Left renal cortex interstitium (tissue), 4 donors: ENCODE measurements around the gene SH3PXD2B. TPM values are rescaled to one million over a fixed set of nuclear protein-coding genes. Genes with fewer than 3 reads are reported as not detected.
A peak's percentile ranks its signal among the peaks of the same experiment; 100 is the strongest.
"Not testable (repeated sequence)": the region's sequence is repeated elsewhere in the genome, so short reads cannot be mapped to it uniquely, and the experiment has no call there.

Source experiments
- DNase-seq, 4 donors: peaks; one replicate each; pipeline ENCODE4 v3.0.0-alpha.2; 2013; ENCODE audit warnings: low read depth in 4 of 4, low spot score in 2 of 4, missing footprints in 1 of 4
- polyA plus RNA-seq, 4 donors: library from polyadenylated mRNA; unstranded; fragments of 120-200 nt; gene quantifications; one replicate each; pipeline ENCODE4 v1.2.1, GENCODE V29; 2013; ENCODE audit not compliant: insufficient read length in 4 of 4

SH3PXD2B gene
- polyA plus RNA-seq, 4 donors = 27.1 to 32.6 (median 31.7) TPM

DNA sequence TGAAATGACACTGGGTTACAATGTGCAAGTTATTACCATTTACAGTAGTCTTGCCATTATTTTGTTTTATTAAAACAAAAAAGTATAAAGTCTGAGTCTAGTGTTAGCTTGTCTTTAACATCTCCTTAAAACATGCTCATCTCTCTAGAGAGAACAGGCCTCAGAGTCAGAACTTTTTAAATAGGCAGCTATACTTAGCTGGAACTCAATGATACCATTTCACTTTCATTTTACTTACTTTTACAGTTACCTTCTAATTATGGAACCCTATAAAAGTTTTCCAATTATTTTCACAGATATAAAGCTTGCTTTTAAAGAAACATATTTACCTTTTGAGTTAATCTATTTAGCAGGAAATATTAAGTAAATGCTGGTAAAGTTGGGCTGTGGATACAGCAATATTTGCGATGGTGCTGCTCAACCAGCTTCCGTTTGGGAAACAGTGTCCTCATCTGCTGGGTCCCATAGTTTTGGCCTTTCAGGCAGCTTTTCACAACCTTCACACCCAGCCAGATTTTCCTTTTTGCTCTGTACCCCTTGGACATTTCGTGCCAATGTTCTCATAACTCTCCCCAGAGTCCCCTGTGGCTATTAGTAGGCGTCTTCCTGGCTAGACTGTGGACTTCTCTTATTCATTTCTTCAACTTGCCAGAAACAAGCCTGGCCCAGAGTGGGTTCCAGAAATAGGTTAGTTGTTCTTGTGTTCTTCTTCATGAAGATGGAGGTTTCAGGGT is 134.4 kb downstream of the SH3PXD2B start:
- no peak for DNase-seq

DNA sequence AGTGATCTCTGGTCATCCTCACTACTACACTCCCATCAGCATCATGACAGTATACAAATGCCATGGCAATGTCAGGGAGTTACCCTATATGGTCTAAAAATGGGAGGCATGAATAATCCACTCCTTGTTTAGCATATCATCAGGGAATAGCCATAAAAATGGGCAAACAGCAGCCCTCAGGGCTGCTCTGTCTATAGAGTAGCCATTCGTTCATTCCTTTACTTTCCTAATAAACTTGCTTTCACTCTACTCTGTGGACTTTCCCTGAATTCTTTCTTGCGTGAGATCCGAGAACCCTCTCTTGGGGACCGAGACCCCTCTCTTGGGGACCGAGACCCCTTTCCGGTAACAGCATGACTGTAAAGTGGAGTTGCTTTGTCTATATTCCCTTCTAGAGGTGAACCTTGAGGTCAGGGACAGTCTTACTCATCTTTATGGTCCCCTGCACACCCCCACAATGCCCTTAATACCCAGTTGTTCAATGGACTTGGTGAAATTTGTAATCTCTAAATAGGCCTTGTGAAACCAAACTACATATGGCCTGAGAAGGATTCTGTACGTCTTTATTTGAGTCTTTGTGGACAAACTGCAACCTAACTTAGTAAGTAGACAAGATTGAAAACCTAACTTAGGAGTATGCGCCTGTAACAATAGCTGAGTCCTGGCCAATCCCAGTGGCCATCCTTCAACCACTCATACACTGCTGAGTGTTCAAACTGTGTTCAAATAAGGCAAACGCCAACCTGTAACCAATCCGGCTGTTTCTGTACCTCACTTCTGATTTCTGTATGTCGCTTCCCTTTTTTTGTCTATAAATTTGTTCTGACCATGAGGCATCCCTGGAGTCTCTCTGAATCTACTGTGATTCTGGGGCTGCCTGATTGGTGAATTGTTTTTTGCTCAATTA is 138.5 kb downstream of the SH3PXD2B start:
- no peak for DNase-seq

- no peak for DNase-seq
Measured at GRCh38 chr5:172313915-172314314, 140.4 kb downstream of the SH3PXD2B start.

- no peak for DNase-seq
Measured at GRCh38 chr5:172312286-172312685, 142.0 kb downstream of the SH3PXD2B start.

DNA sequence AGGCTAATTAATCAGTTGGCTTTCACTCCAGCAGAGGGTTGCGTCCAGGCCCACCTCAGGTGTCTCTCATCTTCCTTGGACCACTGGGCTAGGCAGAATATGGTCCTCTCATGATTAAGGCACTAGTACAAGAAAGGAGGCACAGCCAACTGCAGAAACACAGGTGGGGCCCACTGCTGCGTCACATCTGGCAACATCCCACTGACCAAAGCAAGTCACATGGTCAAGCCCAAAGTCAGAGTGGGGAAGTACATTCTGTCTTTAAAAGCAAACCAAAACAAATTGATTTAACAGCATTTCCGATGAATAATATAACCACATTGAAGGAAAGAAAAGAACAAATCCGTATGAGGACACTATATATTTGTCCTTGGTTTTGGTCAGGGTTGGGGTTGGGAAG is 142.7 kb downstream of the SH3PXD2B start:
- no peak for DNase-seq

DNA sequence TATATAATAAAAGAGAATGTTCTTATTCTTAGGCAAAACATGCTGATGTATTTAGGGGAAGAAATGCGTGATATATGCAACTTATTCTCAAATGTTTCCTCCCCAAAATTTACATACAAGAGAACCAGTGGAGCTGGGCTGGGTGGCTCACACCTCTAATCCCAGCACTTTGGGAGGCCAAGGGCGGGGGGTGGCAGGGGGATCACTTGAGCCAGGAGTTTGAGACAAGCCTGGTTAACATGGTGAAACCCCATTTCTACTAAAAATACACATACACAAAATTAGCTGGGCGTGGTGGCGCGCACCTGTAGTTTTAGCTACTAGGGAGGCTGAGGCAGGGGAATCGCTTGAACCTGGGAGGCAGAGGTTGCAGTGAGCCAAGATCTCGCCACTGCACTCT is 143.3 kb downstream of the SH3PXD2B start:
- DNase-seq = no peak

GRCh38 chr5:172305380-172305779 is 148.9 kb downstream of the SH3PXD2B start:
- DNase-seq = no peak

DNA sequence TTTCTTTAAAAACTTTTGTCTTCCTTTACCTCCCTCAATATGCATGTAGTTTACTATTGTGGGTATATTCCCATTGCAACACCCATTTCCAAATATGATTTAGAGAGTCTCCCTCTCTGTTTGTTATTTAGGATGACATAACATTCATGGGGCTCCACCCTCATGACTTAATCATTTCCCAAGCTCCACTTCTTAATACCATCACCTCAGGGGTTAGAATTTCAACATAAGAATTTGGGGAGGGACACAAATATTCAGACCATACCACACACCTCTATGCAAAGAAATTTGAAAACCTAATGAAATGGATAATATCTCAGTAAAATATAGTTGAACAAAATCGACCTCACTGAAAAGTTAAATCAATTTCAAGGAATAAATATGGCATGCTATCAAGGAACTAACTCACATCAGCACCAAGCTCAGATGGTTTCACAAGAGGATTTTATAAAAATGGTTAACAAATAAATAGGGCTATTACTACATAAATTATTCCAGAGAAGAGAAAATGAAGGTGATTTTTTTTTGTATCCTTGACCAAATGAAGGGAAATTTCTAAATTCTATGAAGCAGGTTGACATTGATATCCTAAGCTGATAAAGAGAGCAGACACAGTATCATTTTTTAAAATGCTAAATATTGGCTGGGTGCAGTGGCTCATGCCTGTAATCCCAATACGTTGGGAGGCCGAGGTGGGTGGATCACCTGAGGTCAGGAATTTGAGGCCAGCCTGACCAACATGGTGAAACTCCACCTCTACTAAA is 150.6 kb downstream of the SH3PXD2B start:
- DNase-seq = no peak

- DNase-seq = no peak
Measured at GRCh38 chr5:172303162-172303561, 151.2 kb downstream of the SH3PXD2B start.

DNA sequence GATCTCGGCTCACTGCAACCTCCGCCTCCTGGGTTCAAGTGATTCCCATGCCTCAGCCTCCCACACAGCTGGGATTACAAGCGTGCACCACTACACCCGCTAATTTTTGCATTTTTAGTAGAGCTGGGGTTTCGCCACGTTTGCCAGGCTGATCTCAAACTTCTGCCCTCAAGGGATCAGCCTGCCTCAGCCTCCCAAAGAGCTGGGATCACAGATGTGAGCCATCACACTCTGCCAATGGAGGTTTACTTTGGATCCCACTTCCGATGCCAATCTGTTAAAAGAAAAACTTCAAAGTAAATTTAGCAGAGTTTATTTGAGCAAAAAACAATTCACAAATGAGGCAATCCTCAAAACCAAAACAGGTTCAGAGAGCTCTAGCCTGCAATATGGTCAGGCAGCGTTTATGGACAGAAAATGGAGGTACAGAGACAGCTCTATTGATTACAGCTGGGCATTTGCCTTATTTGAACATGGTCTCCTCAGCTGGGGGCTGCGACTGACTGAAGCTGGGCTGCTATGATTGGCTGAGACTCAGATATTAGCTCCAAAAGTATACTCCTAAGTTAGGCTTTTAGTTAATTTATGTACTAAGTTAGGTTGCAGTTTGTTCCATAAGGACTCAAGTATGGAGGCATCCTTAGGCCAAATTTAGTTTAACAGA is 152.1 kb downstream of the SH3PXD2B start:
- no peak for DNase-seq

DNA sequence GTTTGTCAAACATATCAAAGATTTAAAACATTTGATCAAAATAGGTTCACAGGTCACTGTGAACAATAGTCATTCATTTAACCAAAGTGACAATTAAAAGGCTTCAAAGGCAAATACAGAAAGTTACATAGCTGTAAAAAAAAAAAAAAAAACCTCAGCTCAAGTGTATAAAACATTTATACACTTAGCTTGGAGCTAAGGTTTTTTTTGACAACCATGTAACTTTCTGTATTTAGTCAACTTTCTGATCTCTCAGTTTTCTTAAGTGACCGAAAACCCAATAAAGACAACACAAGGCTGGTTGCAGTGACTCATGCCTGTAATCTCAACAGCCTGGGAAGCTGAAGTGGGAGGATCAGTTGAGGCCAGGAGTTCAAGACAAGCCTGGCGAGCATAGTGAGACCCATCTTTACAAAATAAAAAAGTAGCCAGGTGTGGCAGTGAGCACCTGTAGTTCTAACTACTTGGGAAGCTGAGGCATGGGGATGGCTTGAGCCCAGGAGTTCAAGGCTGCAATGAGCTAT is 154.3 kb downstream of the SH3PXD2B start:
- DNase-seq = no peak

DNA sequence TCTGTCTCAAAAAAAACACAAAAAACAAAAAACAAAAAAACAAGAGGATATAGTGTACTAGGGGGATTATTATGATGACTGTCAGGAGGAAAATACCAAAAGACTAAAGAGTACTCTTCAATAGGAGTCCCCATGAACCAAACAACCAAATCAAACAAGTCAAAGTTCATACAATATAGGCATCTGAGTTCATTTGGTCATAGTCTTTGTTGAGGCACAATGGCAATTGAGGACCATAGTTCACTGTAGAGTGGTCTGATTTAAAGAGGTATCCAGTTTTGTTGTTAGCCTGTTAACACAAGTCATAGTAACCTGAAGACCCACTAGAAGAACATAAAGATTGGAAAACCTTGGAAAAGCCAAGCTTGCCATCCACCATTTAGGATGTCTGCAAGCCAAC is 159.5 kb downstream of the SH3PXD2B start:
- no peak for DNase-seq

DNA sequence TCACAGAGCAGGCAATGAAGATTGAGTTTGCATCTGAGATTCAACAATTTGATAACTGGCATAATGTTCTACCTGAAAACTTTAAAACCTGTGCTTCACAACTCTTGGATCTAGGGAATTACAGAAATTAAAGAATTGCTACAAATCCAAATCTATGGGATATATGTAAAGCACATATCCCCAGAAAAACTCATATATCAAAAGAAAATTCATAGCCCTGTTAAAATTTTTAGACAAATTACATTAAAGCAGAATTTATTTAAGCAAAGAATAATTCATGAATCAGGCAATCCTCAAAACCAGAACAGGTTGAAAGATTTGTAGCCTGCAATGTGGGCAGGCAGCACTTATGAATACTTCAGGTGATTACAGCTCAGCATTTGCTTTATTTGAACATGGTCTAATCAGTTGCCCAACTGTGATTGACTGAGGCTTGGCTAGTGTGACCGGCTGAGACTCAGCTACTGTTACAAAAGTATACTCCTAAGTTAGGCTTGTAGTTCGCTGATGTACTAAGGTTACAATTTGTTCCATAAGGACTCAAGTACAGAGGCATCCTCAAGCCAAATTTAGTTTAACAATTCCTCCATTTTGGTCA is 160.5 kb downstream of the SH3PXD2B start:
- DNase-seq = no peak

GRCh38 chr5:172293054-172293744 is 161.1 kb downstream of the SH3PXD2B start:
- DNase-seq = peak in 1 of 4 donors; percentile 57

DNA sequence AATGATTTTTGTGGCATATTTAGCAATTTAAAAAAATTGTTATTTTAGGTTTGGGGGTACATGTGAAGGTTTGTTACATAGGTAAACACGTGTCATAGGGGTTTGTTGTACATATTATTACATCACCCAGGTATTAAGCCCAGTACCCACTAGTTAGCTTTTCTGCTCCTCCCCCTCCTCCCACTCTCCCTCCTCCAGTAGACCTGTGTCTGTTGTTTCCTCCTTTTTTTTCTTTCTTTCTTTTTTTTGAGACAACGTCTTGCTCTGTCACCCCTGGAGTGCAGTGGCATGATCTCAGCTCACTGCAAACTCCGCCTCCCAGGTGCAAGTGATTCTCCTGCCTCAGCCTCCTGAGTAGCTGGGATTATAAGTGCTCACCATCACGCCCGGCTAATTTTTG is 162.5 kb downstream of the SH3PXD2B start:
- not testable (repeated sequence) for DNase-seq

DNA sequence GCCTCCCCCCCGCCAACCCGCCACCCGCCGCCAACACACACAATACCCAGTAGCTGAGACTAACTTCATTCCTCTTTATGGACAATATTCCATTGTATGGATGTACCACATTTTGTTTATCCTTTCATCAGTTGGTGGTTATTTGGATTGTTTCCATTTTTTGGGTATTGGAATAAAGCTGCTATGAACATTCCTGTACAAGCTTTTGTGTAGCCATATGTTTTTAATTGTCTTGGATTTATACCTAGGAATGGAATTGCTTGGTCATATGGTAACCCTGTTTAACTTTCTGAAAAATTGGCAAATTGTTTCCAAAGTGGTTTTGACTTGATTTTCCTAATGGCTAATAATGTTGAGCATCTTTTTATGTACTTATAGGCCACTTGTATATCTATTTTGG is 165.9 kb downstream of the SH3PXD2B start:
- no peak for DNase-seq

DNA sequence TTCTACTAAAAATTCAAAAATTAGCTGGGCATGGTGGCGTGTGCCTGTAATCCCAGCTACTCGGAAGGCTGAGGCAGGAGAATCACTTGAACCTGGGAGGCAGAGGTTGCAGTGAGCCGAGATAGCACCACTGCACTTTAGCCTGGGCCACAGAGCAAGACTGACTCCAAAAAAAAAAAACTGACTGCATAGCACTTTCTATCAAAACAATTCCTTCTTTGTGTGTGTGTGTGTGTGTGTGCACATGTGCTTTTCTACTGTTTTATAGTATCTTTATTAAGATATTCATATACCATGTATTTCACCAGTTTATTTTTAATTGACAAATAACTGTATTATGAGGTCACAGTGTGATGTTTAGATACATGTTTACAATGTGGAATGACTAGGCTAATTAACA is 167.2 kb downstream of the SH3PXD2B start:
- not testable (repeated sequence) for DNase-seq

DNA sequence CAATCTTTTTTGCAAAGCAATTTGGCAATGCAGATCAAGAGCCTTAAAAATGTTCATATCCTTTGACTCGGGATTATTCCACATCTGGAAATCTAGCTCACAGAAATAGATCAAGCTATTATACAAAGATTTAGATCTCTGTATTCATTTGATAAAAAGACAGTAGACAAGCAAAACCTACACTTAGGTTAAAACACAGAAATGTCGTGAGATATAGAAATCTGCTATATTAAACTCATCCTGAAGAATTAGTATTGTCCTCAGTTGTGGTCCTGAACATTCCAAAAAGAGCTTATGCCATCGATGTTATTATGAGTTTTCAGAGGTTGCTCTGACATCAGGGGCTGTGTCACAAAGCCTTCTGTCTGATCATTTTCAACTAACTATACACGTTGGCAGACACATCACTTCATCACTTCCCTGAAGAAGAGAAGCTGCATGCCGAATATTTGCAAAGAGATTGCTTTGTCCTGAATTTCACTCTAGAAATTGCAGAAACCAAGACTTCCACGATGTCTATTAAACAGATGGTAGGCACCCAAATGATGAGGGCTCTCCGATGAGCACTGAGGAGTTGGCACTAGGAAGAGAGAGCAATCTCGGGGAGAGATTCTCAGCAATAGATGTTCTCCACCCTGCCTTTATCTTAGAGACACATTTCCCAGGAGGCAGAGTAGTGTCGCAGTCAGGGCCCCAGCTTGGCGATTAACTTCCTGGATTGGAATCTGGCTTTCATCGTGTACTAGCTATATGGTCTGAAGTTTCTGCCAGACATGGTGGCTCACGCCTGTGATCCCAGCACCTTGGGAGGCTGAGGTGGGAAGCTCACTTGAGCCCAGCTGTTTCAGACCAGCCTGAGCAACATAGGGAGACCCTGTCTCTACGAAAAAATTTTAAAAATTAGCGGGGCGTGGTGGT is 168.8 kb downstream of the SH3PXD2B start:
- DNase-seq = no peak
